Liver (tissue), 9 donors: ENCODE results near the gene TST. TPM values are rescaled to one million over a fixed set of nuclear protein-coding genes. Genes with fewer than 3 reads are reported as not detected.
A peak's percentile ranks its signal among the peaks of the same experiment; 100 is the strongest.

Experiments
- DNase-seq: peaks from one replicate; pipeline ENCODE4 v3.0.0-alpha.2; 2017; ENCODE audit warnings: low spot score
- H3K27ac ChIP-seq, 2 donors: one replicate each; pipeline ENCODE4 v1.7.0; 2013; ENCODE audit warnings: inconsistent platforms in 2 of 2, low read length in 2 of 2, control low read depth in 1 of 2, low read depth in 1 of 2, mild to moderate bottlenecking in 1 of 2
- H3K27me3 ChIP-seq, 4 donors: one replicate each; pipeline versions ENCODE4 v1.6.1 to v1.7.0; 2013; ENCODE audit warnings: low read length in 3 of 4, inconsistent platforms in 1 of 4, mild to moderate bottlenecking in 1 of 4, moderate library complexity in 1 of 4; ENCODE audit not compliant: control insufficient read depth in 4 of 4, insufficient read depth in 4 of 4
- H3K36me3 ChIP-seq, 4 donors: one replicate each; pipeline versions ENCODE4 v1.6.1 to v1.7.0; 2013; ENCODE audit warnings: low read length in 3 of 4, mild to moderate bottlenecking in 3 of 4, low read depth in 1 of 4, moderate library complexity in 1 of 4; ENCODE audit not compliant: control insufficient read depth in 4 of 4, insufficient read depth in 3 of 4
- H3K4me1 ChIP-seq, 4 donors: one replicate each; pipeline versions ENCODE4 v1.6.1 to v1.7.0; 2013; ENCODE audit warnings: low read length in 3 of 4, mild to moderate bottlenecking in 3 of 4, moderate library complexity in 1 of 4; ENCODE audit not compliant: control insufficient read depth in 4 of 4, insufficient read depth in 4 of 4
- H3K4me3 ChIP-seq, 3 donors: one replicate each; pipeline versions ENCODE4 v1.6.1 to v1.7.0; 2013; ENCODE audit warnings: low read length in 3 of 3, control low read depth in 1 of 3, low read depth in 1 of 3, mild to moderate bottlenecking in 1 of 3
- H3K9ac ChIP-seq, 2 donors: one replicate each; pipeline ENCODE4 v1.7.0; 2013; ENCODE audit warnings: low read length in 2 of 2, mild to moderate bottlenecking in 2 of 2, moderate library complexity in 2 of 2, control low read depth in 1 of 2, low read depth in 1 of 2
- H3K9me3 ChIP-seq, 4 donors: one replicate each; pipeline versions ENCODE4 v1.6.1 to v1.7.0; 2013; ENCODE audit warnings: low read length in 3 of 4; ENCODE audit not compliant: control insufficient read depth in 4 of 4
- CTCF ChIP-seq: fragments of 150-350 bp; IDR thresholded peaks from 2 replicates; pipeline ENCODE4 v1.5.1; 2017; ENCODE audit warnings: improper control_type of control experiment, low read depth, low read length; ENCODE audit not compliant: missing input control
- GABPA ChIP-seq, 2 donors: IDR thresholded peaks in 1 of 2; conservative IDR thresholded peaks in 1 of 2; 2 replicates each; pipeline ENCODE4 v1.6.1; 2016; ENCODE audit warnings: antibody characterized with exemption in 2 of 2, mild to moderate bottlenecking in 1 of 2, moderate library complexity in 1 of 2
- HNF4A ChIP-seq, 2 donors: conservative IDR thresholded peaks; 2 replicates each; pipeline ENCODE4 v1.6.1; 2016; ENCODE audit warnings: antibody characterized with exemption in 2 of 2, mild to moderate bottlenecking in 2 of 2
- JUND ChIP-seq, 2 donors: IDR thresholded peaks; 2 replicates each; pipeline ENCODE4 v1.6.1; 2016; ENCODE audit warnings: antibody characterized with exemption in 2 of 2
- MAX ChIP-seq: IDR thresholded peaks from 2 replicates; pipeline ENCODE4 v1.6.1; 2016; ENCODE audit warnings: antibody characterized with exemption
- RAD21 ChIP-seq, 2 donors: IDR thresholded peaks; 2 replicates each; pipeline ENCODE4 v1.6.1; 2016; ENCODE audit warnings: antibody characterized with exemption in 2 of 2, mild to moderate bottlenecking in 2 of 2
- RXRA ChIP-seq, 2 donors: IDR thresholded peaks; 2 replicates each; pipeline ENCODE4 v1.6.1; 2017 to 2018; ENCODE audit warnings: antibody characterized with exemption in 2 of 2, mild to moderate bottlenecking in 1 of 2
- SP1 ChIP-seq: IDR thresholded peaks from 2 replicates; pipeline ENCODE4 v1.6.1; 2018; ENCODE audit warnings: antibody characterized with exemption, mild to moderate bottlenecking
- TAF1 ChIP-seq: conservative IDR thresholded peaks from 2 replicates; pipeline ENCODE4 v1.6.1; 2016; ENCODE audit warnings: antibody characterized with exemption, mild to moderate bottlenecking
- YY1 ChIP-seq: IDR thresholded peaks from 2 replicates; pipeline ENCODE4 v1.6.1; 2016; ENCODE audit warnings: antibody characterized with exemption, mild to moderate bottlenecking
- ZBTB33 ChIP-seq: IDR thresholded peaks from 2 replicates; pipeline ENCODE4 v1.6.1; 2016; ENCODE audit warnings: antibody characterized with exemption
- WGBS: extraction: QIAGEN DNeasy Blood & Tissue Kit; methylation state at CpG from one replicate; pipeline ENCODE4 v1.1.7; 2013; 5-methylcytosine and 5-hydroxymethylcytosine counted together
- polyA plus RNA-seq, 2 donors: library from polyadenylated mRNA; stranded (reverse) in 1 of 2; unstranded in 1 of 2; fragments of 200-250 nt in 1 of 2; fragments of >200 nt in 1 of 2; fragmentation: Nextera tagmentation in 1 of 2; extraction: Ambion mirVana in 1 of 2; gene quantifications; one replicate each; pipeline versions ENCODE4 v1.2.1 to v1.2.3, GENCODE V29; 2013 to 2015
- total RNA-seq, 2 donors: library from RNA; depleted of rRNA; stranded (reverse); fragments of >200 nt; gene quantifications; one replicate each; pipeline ENCODE4 v1.2.3, GENCODE V29; 2014
- donor health status: healthy.
- donor health status: healthy.
- donor health status: healthy.
- donor health status: healthy.
- donor health status: healthy.

TST gene
- total and polyA plus RNA-seq, 4 donors = 186 to 404 (median 292) TPM

- Histone ChIP-seq H3K27ac (no peak overlapping the region), H3K36me3 (peaks cover 0 to 2% (median 0%) of the 10 kb centered on the region in 4 donors), H3K4me3 (no peak overlapping the region), H3K9me3 (peaks cover 4 to 12% (median 7%) of the 10 kb centered on the region in 4 donors), H3K4me1 (peaks cover 0 to 4% (median 2%) of the 10 kb centered on the region in 4 donors), H3K27me3 (no peaks in the 10 kb centered on the region), H3K9ac (no peak overlapping the region)
- no peak for DNase-seq
- WGBS = 87% methylated on average over 16 of the region's 16 CpGs
- TF ChIP-seq RXRA (IDR thresholded peaks at IDR 0.05) = no peak
- TF ChIP-seq YY1 = no peak
- no peak for TF ChIP-seq TAF1
These were observed 37.9 kb downstream of the TST start for GRCh38 chr22:36981247-36981775.

- TF ChIP-seq GABPA (IDR thresholded peaks at IDR 0.05 in 1 of 2, conservative IDR thresholded peaks at IDR 0.05 in 1 of 2) (no peak), YY1 (no peak), MAX (no peak), JUND (IDR thresholded peaks at IDR 0.05) (no peak)
- no peak for DNase-seq
- H3K9me3 ChIP-seq = no peaks in the 10 kb centered on the region
- WGBS = 90% methylated on average over 13 of the region's 13 CpGs
- no peaks in the 10 kb centered on the region for H3K27me3 ChIP-seq
- H3K36me3 ChIP-seq = no peaks in the 10 kb centered on the region
- H3K27ac ChIP-seq = no peak overlapping the region
- H3K4me3 ChIP-seq = no peak overlapping the region
- peaks cover 0 to 4% (median 2%) of the 10 kb centered on the region in 4 donors for H3K4me1 ChIP-seq
- no peak overlapping the region for H3K9ac ChIP-seq
These were observed 40.0 kb downstream of the TST start for GRCh38 chr22:36979016-36979910.

GRCh38 chr22:36977947-36978660 is 41.1 kb downstream of the TST start:
- Histone ChIP-seq H3K27me3 (no peaks in the 10 kb centered on the region), H3K9ac (peak overlapping the region; percentile 18 to 39), H3K27ac (peak overlapping the region in 1 of 2 donors; percentile 0), H3K4me3 (peak overlapping the region; percentile 1 to 26 (median 13)), H3K9me3 (no peaks in the 10 kb centered on the region), H3K4me1 (peaks cover 0 to 4% (median 2%) of the 10 kb centered on the region in 4 donors), H3K36me3 (no peaks in the 10 kb centered on the region)
- DNase-seq = peak; percentile 90
- TF ChIP-seq HNF4A (conservative IDR thresholded peaks at IDR 0.05) = peak in 1 of 2 donors; percentile 20
- peak; percentile 95 for TF ChIP-seq CTCF
- TF ChIP-seq GABPA (IDR thresholded peaks at IDR 0.05 in 1 of 2, conservative IDR thresholded peaks at IDR 0.05 in 1 of 2) = peak; percentile 68 to 87
- TF ChIP-seq ZBTB33 = no peak
- TF ChIP-seq SP1 = peak; percentile 37
- no peak for TF ChIP-seq YY1
- peak; percentile 29 for TF ChIP-seq RXRA (IDR thresholded peaks at IDR 0.05)
- TF ChIP-seq RAD21 (IDR thresholded peaks at IDR 0.05) = peak; percentile 97 to 98
- WGBS = 14% methylated on average over 18 of the region's 18 CpGs
